Liver (tissue), 9 donors: ENCODE data around the gene DGCR6. TPM values are rescaled to one million over a fixed set of nuclear protein-coding genes. Genes with fewer than 3 reads are reported as not detected.

Experiments
- DNase-seq: peaks from one replicate; pipeline ENCODE4 v3.0.0-alpha.2; 2017; ENCODE audit warnings: low spot score
- H3K27ac ChIP-seq, 2 donors: one replicate each; pipeline ENCODE4 v1.7.0; 2013; ENCODE audit warnings: inconsistent platforms in 2 of 2, low read length in 2 of 2, control low read depth in 1 of 2, low read depth in 1 of 2, mild to moderate bottlenecking in 1 of 2
- H3K27me3 ChIP-seq, 4 donors: one replicate each; pipeline versions ENCODE4 v1.6.1 to v1.7.0; 2013; ENCODE audit warnings: low read length in 3 of 4, inconsistent platforms in 1 of 4, mild to moderate bottlenecking in 1 of 4, moderate library complexity in 1 of 4; ENCODE audit not compliant: control insufficient read depth in 4 of 4, insufficient read depth in 4 of 4
- H3K36me3 ChIP-seq, 4 donors: one replicate each; pipeline versions ENCODE4 v1.6.1 to v1.7.0; 2013; ENCODE audit warnings: low read length in 3 of 4, mild to moderate bottlenecking in 3 of 4, low read depth in 1 of 4, moderate library complexity in 1 of 4; ENCODE audit not compliant: control insufficient read depth in 4 of 4, insufficient read depth in 3 of 4
- H3K4me1 ChIP-seq, 4 donors: one replicate each; pipeline versions ENCODE4 v1.6.1 to v1.7.0; 2013; ENCODE audit warnings: low read length in 3 of 4, mild to moderate bottlenecking in 3 of 4, moderate library complexity in 1 of 4; ENCODE audit not compliant: control insufficient read depth in 4 of 4, insufficient read depth in 4 of 4
- H3K4me3 ChIP-seq, 3 donors: one replicate each; pipeline versions ENCODE4 v1.6.1 to v1.7.0; 2013; ENCODE audit warnings: low read length in 3 of 3, control low read depth in 1 of 3, low read depth in 1 of 3, mild to moderate bottlenecking in 1 of 3
- H3K9ac ChIP-seq, 2 donors: one replicate each; pipeline ENCODE4 v1.7.0; 2013; ENCODE audit warnings: low read length in 2 of 2, mild to moderate bottlenecking in 2 of 2, moderate library complexity in 2 of 2, control low read depth in 1 of 2, low read depth in 1 of 2
- H3K9me3 ChIP-seq, 4 donors: one replicate each; pipeline versions ENCODE4 v1.6.1 to v1.7.0; 2013; ENCODE audit warnings: low read length in 3 of 4; ENCODE audit not compliant: control insufficient read depth in 4 of 4
- EGR1 ChIP-seq, 2 donors: IDR thresholded peaks; 2 replicates each; pipeline ENCODE4 v1.6.1; 2016 to 2018; ENCODE audit warnings: antibody characterized with exemption in 2 of 2, low read depth in 2 of 2
- FOXA1 ChIP-seq: IDR thresholded peaks from 2 replicates; pipeline ENCODE4 v1.6.1; 2016; ENCODE audit warnings: antibody characterized with exemption
- FOXA2 ChIP-seq: IDR thresholded peaks from 2 replicates; pipeline ENCODE4 v1.6.1; 2016; ENCODE audit warnings: antibody characterized with exemption
- GABPA ChIP-seq, 2 donors: IDR thresholded peaks in 1 of 2; conservative IDR thresholded peaks in 1 of 2; 2 replicates each; pipeline ENCODE4 v1.6.1; 2016; ENCODE audit warnings: antibody characterized with exemption in 2 of 2, mild to moderate bottlenecking in 1 of 2, moderate library complexity in 1 of 2
- HNF4A ChIP-seq, 2 donors: conservative IDR thresholded peaks; 2 replicates each; pipeline ENCODE4 v1.6.1; 2016; ENCODE audit warnings: antibody characterized with exemption in 2 of 2, mild to moderate bottlenecking in 2 of 2
- HNF4G ChIP-seq: IDR thresholded peaks from 2 replicates; pipeline ENCODE4 v1.6.1; 2016; ENCODE audit warnings: antibody characterized with exemption
- JUND ChIP-seq, 2 donors: IDR thresholded peaks; 2 replicates each; pipeline ENCODE4 v1.6.1; 2016; ENCODE audit warnings: antibody characterized with exemption in 2 of 2
- NR2F2 ChIP-seq: IDR thresholded peaks from 2 replicates; pipeline ENCODE4 v1.6.1; 2016; ENCODE audit warnings: antibody characterized with exemption
- RAD21 ChIP-seq, 2 donors: IDR thresholded peaks; 2 replicates each; pipeline ENCODE4 v1.6.1; 2016; ENCODE audit warnings: antibody characterized with exemption in 2 of 2, mild to moderate bottlenecking in 2 of 2
- REST ChIP-seq: IDR thresholded peaks from 2 replicates; pipeline ENCODE4 v1.6.1; 2016; ENCODE audit warnings: antibody characterized with exemption, mild to moderate bottlenecking
- RXRA ChIP-seq, 2 donors: IDR thresholded peaks; 2 replicates each; pipeline ENCODE4 v1.6.1; 2017 to 2018; ENCODE audit warnings: antibody characterized with exemption in 2 of 2, mild to moderate bottlenecking in 1 of 2
- SP1 ChIP-seq: IDR thresholded peaks from 2 replicates; pipeline ENCODE4 v1.6.1; 2018; ENCODE audit warnings: antibody characterized with exemption, mild to moderate bottlenecking
- TAF1 ChIP-seq: conservative IDR thresholded peaks from 2 replicates; pipeline ENCODE4 v1.6.1; 2016; ENCODE audit warnings: antibody characterized with exemption, mild to moderate bottlenecking
- YY1 ChIP-seq: IDR thresholded peaks from 2 replicates; pipeline ENCODE4 v1.6.1; 2016; ENCODE audit warnings: antibody characterized with exemption, mild to moderate bottlenecking
- WGBS: extraction: QIAGEN DNeasy Blood & Tissue Kit; methylation state at CpG from one replicate; pipeline ENCODE4 v1.1.7; 2013; 5-methylcytosine and 5-hydroxymethylcytosine counted together
- polyA plus RNA-seq, 2 donors: library from polyadenylated mRNA; stranded (reverse) in 1 of 2; unstranded in 1 of 2; fragments of 200-250 nt in 1 of 2; fragments of >200 nt in 1 of 2; fragmentation: Nextera tagmentation in 1 of 2; extraction: Ambion mirVana in 1 of 2; gene quantifications; one replicate each; pipeline versions ENCODE4 v1.2.1 to v1.2.3, GENCODE V29; 2013 to 2015
- total RNA-seq, 2 donors: library from RNA; depleted of rRNA; stranded (reverse); fragments of >200 nt; gene quantifications; one replicate each; pipeline ENCODE4 v1.2.3, GENCODE V29; 2014
- TF ChIP-seq, protein P1 (sequence below): fragments of 150-350 bp; IDR thresholded peaks from 2 replicates; pipeline ENCODE4 v1.5.1; 2017; ENCODE audit warnings: improper control_type of control experiment, low read depth, low read length; ENCODE audit not compliant: missing input control
- TF ChIP-seq, protein P2 (sequence below): IDR thresholded peaks from 2 replicates; pipeline ENCODE4 v1.6.1; 2016; ENCODE audit warnings: antibody characterized with exemption
- TF ChIP-seq, protein P3 (sequence below): IDR thresholded peaks from 2 replicates; pipeline ENCODE4 v1.6.1; 2016; ENCODE audit warnings: antibody characterized with exemption
- TF ChIP-seq, protein P4 (sequence below): IDR thresholded peaks from 2 replicates; pipeline ENCODE4 v1.6.1; 2016; ENCODE audit warnings: antibody characterized with exemption
- donor health status: healthy.
- donor health status: healthy.
- donor health status: healthy.
- donor health status: healthy.
- donor health status: healthy.

The DGCR6 gene
- total and polyA plus RNA-seq, 4 donors: 0.92 to 1.5 (median 1.2) TPM

- Histone ChIP-seq H3K9ac (no peak overlapping the region), H3K4me3 (no peak overlapping the region), H3K27me3 (no peaks in the 10 kb centered on the region), H3K27ac (no peak overlapping the region), H3K4me1 (peaks cover 2 to 18% (median 10%) of the 10 kb centered on the region in 4 donors), H3K36me3 (no peaks in the 10 kb centered on the region), H3K9me3 (no peaks in the 10 kb centered on the region)
- DNase-seq: no peak
- TF ChIP-seq TAF1: no peak
- no peak for TF ChIP-seq FOXA1
- no peak for TF ChIP-seq REST
- TF ChIP-seq, protein P1, sequence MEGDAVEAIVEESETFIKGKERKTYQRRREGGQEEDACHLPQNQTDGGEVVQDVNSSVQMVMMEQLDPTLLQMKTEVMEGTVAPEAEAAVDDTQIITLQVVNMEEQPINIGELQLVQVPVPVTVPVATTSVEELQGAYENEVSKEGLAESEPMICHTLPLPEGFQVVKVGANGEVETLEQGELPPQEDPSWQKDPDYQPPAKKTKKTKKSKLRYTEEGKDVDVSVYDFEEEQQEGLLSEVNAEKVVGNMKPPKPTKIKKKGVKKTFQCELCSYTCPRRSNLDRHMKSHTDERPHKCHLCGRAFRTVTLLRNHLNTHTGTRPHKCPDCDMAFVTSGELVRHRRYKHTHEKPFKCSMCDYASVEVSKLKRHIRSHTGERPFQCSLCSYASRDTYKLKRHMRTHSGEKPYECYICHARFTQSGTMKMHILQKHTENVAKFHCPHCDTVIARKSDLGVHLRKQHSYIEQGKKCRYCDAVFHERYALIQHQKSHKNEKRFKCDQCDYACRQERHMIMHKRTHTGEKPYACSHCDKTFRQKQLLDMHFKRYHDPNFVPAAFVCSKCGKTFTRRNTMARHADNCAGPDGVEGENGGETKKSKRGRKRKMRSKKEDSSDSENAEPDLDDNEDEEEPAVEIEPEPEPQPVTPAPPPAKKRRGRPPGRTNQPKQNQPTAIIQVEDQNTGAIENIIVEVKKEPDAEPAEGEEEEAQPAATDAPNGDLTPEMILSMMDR: no peak
- TF ChIP-seq HNF4G: no peak
- no peak for TF ChIP-seq HNF4A (conservative IDR thresholded peaks at IDR 0.05)
- no peak for TF ChIP-seq GABPA (IDR thresholded peaks at IDR 0.05 in 1 of 2, conservative IDR thresholded peaks at IDR 0.05 in 1 of 2)
- TF ChIP-seq, protein P2, sequence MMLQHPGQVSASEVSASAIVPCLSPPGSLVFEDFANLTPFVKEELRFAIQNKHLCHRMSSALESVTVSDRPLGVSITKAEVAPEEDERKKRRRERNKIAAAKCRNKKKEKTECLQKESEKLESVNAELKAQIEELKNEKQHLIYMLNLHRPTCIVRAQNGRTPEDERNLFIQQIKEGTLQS: no peak
- no peak for TF ChIP-seq YY1
- TF ChIP-seq, protein P3, sequence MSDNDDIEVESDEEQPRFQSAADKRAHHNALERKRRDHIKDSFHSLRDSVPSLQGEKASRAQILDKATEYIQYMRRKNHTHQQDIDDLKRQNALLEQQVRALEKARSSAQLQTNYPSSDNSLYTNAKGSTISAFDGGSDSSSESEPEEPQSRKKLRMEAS: no peak
- TF ChIP-seq FOXA2: no peak
- no peak for TF ChIP-seq RXRA (IDR thresholded peaks at IDR 0.05)
- TF ChIP-seq NR2F2: no peak
- no peak for TF ChIP-seq SP1
- TF ChIP-seq EGR1 (IDR thresholded peaks at IDR 0.05; ENCODE audit: low read depth in 2 of 2): no peak
- no peak for TF ChIP-seq RAD21 (IDR thresholded peaks at IDR 0.05)
- TF ChIP-seq, protein P4, sequence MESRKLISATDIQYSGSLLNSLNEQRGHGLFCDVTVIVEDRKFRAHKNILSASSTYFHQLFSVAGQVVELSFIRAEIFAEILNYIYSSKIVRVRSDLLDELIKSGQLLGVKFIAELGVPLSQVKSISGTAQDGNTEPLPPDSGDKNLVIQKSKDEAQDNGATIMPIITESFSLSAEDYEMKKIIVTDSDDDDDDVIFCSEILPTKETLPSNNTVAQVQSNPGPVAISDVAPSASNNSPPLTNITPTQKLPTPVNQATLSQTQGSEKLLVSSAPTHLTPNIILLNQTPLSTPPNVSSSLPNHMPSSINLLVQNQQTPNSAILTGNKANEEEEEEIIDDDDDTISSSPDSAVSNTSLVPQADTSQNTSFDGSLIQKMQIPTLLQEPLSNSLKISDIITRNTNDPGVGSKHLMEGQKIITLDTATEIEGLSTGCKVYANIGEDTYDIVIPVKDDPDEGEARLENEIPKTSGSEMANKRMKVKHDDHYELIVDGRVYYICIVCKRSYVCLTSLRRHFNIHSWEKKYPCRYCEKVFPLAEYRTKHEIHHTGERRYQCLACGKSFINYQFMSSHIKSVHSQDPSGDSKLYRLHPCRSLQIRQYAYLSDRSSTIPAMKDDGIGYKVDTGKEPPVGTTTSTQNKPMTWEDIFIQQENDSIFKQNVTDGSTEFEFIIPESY: no peak
- TF ChIP-seq JUND (IDR thresholded peaks at IDR 0.05): no peak
- 88% methylated on average over 6 of the region's 6 CpGs for WGBS
Measured at GRCh38 chr22:18952022-18952421, 45.9 kb downstream of the DGCR6 start.
